GM21717 (cell line): ENCODE data around the gene CENPT.

Source experiments
- ATAC-seq: cut with Tn5 transposase; IDR thresholded peaks from one replicate; pipeline ENCODE4 v1.9.1; 2021; ENCODE audit warnings: mild to moderate bottlenecking, moderate library complexity; ENCODE audit not compliant: unreplicated experiment

CENPT gene

GRCh38 chr16:67814567-67814966 lies 32.9 kb downstream of the CENPT start:
- ATAC-seq, result no peak

- ATAC-seq, result no peak
These were observed 35.6 kb downstream of the CENPT start for GRCh38 chr16:67811899-67812298.

- no peak for ATAC-seq
These were observed 40.3 kb downstream of the CENPT start for GRCh38 chr16:67807148-67807682.

- peak; percentile 86 for ATAC-seq
These were observed 40.9 kb downstream of the CENPT start, which contains the start of the genes RANBP10 and TSNAXIP1 for GRCh38 chr16:67806428-67807147. RANBP10 (minus strand) TSS chr16:67806560; CDS start chr16:67806536, 24 bp downstream. TSNAXIP1 (plus strand) TSS chr16:67806889; CDS start chr16:67807150, 261 bp downstream.

- ATAC-seq, result peak; percentile 9
These were observed 41.6 kb downstream of the CENPT start for GRCh38 chr16:67805718-67806427.

GRCh38 chr16:67804853-67805542 lies 42.5 kb downstream of the CENPT start:
- ATAC-seq, result no peak

GRCh38 chr16:67803894-67804293 lies 43.6 kb downstream of the CENPT start:
- no peak for ATAC-seq

- ATAC-seq, result no peak
These were observed 45.6 kb downstream of the CENPT start for GRCh38 chr16:67801883-67802282.

- no peak for ATAC-seq
These were observed 46.3 kb downstream of the CENPT start for GRCh38 chr16:67801241-67801640.

- no peak for ATAC-seq
These were observed 47.1 kb downstream of the CENPT start for GRCh38 chr16:67800338-67800926.

- ATAC-seq, result no peak
These were observed 51.3 kb downstream of the CENPT start for GRCh38 chr16:67796099-67796718.

GRCh38 chr16:67790071-67790470 lies 57.4 kb downstream of the CENPT start:
- no peak for ATAC-seq

GRCh38 chr16:67786491-67786890 lies 61.0 kb downstream of the CENPT start:
- no peak for ATAC-seq

GRCh38 chr16:67783353-67783725 lies 64.2 kb downstream of the CENPT start:
- no peak for ATAC-seq

GRCh38 chr16:67782567-67783352 lies 64.7 kb downstream of the CENPT start:
- no peak for ATAC-seq

GRCh38 chr16:67781565-67781921 lies 66.0 kb downstream of the CENPT start:
- ATAC-seq, result peak; percentile 63

- ATAC-seq, result peak; percentile 7
These were observed 66.5 kb downstream of the CENPT start for GRCh38 chr16:67780847-67781564.

- ATAC-seq, result no peak
These were observed 68.1 kb downstream of the CENPT start for GRCh38 chr16:67779256-67780014.
